Measurements from ENCODE around the gene FAH. TPM values are rescaled to one million over a fixed set of nuclear protein-coding genes. Genes with fewer than 3 reads are reported as not detected.

FAH gene
- total and polyA plus RNA-seq, 9 of the 15 experiments (the other 6 are each of a cell fraction or from before 2014, with no cell fraction given) = 66.8 to 310 (median 103) TPM

- ChIA-PET CTCF (ENCODE audit: low intra/inter-chr PET ratio) (interaction anchor here (0.6 kb wide), 1 partner anchor 1027 kb away, joined by 3 read pairs; no protein-coding TSS in a partner anchor), POLR2A (no interaction called here)
- no peak for FAIRE-seq
- Histone ChIP-seq H2AFZ (ENCODE audit: low read depth, low read length) (no peak overlapping the region), H3K4me1 (replicated peaks in 1 of 2; ENCODE audit: control insufficient read depth in 2 of 2, insufficient read depth in 2 of 2, low read length in 2 of 2) (no peaks in the 10 kb centered on the region), H3K36me3 (ENCODE audit: control insufficient read depth, insufficient read depth, low read length) (no peaks in the 10 kb centered on the region), H3K79me2 (ENCODE audit: control insufficient read depth, insufficient read depth, low read length) (no peaks in the 10 kb centered on the region), H4K20me1 (replicated peaks; ENCODE audit: control insufficient read depth, insufficient read depth, low read length) (no peaks in the 10 kb centered on the region), H3K9me3 (replicated peaks; ENCODE audit: control insufficient read depth, insufficient read depth, low read depth, low read length) (no peaks in the 10 kb centered on the region), H3K9ac (ENCODE audit: insufficient read depth in 1 of 2, low read depth in 2 of 2, low read length in 2 of 2) (no peak overlapping the region), H3K9me1 (ENCODE audit: control insufficient read depth, insufficient read depth, low read length) (no peaks in the 10 kb centered on the region), H3K27me3 (ENCODE audit: control insufficient read depth in 2 of 2, insufficient read depth in 2 of 2, low read length in 2 of 2) (peaks cover 5 to 8% of the 10 kb centered on the region in 2 experiments; a peak in 4 of 5 replicates), H3K27ac (ENCODE audit: extremely low read depth, low read depth, low read length) (no peak overlapping the region), H3K4me3 (no peak overlapping the region), H3K4me2 (ENCODE audit: insufficient read depth, low read length) (no peak overlapping the region)
- in situ Hi-C loops (cut with MboI) = no loop called here
- DNase-seq (ENCODE audit: extremely low read depth in 1 of 4, low spot score in 3 of 4) = no peak
- WGBS (ENCODE audit: insufficient coverage, low coverage, missing lambda C conversion rate) = 0% methylated on average over 1 of the region's 1 CpG
- intact Hi-C loops (cut with micrococcal nuclease) = no loop called here
- ATAC-seq = no peak
- TF ChIP-seq ZBTB5 (IDR thresholded peaks at IDR 0.05) = no peak
- TF ChIP-seq ZBTB11 (CRISPR knock-in tag; IDR thresholded peaks at IDR 0.05) = no peak
- no peak for TF ChIP-seq SREBF2 (CRISPR knock-in tag; IDR thresholded peaks at IDR 0.05)
- TF ChIP-seq TSHZ1 (CRISPR knock-in tag; IDR thresholded peaks at IDR 0.05) = no peak
- no peak for TF ChIP-seq RAD21 (CRISPR knock-in tag; conservative IDR thresholded peaks at IDR 0.05 in 1 of 2, IDR thresholded peaks at IDR 0.05 in 1 of 2)
- no peak for TF ChIP-seq DACH1 (IDR thresholded peaks at IDR 0.05; ENCODE audit: partially characterized antibody)
- TF ChIP-seq, protein P1, sequence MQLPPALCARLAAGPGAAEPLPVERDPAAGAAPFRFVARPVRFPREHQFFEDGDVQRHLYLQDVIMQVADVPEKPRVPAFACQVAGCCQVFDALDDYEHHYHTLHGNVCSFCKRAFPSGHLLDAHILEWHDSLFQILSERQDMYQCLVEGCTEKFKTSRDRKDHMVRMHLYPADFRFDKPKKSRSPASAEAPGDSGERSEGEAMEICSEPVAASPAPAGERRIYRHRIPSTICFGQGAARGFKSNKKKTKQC (CRISPR knock-in tag; IDR thresholded peaks at IDR 0.05) = no peak
- BruUV-seq (replicated peaks) = no TSS peak
These were observed 42.1 kb downstream of the FAH start for GRCh38 chr15:80194914-80195313.

All from K562 (cell line).